IPS-NIHi11 (cell line): ENCODE data around the gene RHOH.

Experiments
- DNase-seq: peaks from one replicate; pipeline ENCODE4 v3.0.0; 2012; ENCODE audit warnings: mixed read lengths, low spot score

RHOH gene

DNA sequence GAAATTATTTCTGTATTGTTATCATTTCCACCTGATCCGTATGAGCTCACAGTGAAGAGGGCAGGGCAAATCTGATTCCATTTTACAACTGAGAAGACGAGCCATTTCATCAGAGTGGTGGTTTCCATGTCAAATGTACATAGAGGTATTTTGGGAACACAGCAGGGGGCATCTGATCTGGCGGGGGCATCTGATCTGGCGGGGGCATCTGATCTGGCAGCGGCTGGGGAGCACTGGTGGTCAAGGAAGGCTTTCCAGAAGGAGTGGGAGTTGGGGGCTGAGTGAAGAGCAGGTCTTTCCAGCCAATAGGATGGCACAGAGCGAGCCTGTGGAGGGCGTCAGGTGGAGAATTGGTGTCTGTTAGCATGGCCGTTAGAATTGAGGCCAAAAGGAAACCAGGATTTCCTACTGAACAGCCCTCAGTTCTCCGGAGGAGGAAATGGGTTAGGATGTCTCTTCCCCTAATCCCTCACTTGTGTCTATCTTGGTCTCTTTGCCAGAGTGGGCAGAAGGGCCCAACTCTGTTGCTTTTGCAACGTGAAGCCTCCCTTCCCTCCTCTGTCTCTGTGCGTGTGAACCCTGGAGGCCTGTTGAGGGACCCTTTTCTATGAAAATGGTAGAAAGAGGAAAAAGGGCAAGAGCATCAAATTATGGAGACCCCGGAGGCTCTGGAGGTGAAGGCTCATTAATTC is 41.3 kb downstream of the RHOH start:
- no peak for DNase-seq

DNA sequence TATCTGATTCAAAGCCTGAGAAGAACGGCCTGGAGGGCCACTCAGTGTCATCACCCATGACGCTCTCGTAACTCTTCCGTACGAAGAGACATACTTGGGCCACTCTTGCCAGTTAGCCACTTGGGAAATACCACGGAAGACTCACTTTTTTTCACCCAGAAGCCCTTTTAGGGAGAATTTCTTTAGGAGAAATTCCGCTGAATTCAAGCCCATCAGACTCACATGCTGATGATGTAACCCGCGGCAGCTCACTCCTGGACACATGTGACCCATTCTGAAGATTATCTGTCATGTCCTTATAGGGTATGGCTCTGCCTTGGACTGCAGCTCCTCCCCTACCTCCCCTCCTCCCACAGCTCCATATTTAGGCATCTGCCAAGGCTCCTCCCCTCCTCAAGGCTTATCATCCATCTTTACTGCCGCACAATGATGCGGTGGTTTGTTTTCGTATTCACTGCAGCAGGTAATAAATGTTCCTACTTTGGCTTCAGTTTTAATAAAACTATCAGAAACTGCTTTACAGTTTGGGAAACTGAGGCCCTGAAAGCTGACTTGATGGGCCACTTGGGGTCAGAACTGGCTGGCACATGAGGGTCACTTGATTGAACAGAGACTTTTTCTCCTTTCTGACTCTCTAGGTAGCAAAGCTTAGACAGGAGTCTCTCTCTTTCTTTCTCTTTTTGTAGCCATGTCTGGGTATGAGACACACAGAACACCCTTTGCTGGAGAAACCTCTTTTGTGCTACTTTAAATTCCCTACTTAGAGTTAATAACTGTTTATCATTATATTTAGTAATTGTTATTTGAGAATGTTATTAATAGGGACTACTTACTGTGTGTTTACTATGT is 42.1 kb downstream of the RHOH start:
- peak; percentile 44 for DNase-seq

DNA sequence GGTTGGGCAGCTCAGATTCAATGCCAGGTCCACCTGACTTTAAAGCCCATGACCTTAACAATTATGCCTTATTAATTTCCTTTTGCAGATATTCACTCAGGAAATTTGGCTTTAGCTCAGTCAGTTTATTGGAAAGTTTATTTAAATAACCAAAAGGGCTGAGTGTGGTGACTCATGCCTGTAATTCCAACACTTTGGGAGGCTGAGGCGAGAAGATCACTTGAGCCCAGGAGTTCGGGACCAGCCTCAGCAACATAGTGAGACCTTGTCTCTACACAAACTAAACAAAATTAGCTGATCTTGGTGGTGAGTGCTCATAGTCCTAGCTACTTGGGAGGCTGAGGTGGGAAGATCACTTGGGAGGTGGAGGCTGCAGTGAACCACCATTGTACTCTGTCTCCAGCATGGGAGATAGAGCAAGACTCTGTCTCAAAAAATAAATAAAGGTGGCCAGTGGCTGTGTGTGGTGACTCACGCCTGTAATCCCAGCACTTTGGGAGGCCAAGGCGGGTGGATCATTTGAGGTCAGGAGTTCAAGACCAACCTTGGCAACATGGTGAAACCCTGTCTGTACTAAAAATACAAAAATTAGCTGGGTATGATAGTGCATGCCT is 43.3 kb downstream of the RHOH start:
- no peak for DNase-seq

DNA sequence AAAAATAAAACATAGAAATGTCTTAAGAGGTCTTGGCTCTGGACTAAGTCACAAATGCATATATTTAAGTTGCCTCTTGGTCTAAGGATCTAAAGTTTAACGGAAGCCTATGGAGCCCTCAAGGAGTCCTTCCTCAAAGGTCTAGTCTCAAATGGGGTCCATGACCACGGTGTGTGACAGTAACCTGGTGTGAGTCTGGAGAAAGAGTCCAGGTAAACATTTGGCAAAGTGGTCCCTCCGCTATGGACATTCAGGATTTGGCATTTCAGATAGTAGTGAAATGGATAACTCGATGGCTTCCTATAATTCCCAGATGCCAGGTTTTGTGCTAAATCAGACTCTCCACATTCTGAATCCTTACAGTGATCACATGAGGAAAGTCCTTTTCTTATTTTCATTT is 44.2 kb downstream of the RHOH start:
- DNase-seq, result no peak

DNA sequence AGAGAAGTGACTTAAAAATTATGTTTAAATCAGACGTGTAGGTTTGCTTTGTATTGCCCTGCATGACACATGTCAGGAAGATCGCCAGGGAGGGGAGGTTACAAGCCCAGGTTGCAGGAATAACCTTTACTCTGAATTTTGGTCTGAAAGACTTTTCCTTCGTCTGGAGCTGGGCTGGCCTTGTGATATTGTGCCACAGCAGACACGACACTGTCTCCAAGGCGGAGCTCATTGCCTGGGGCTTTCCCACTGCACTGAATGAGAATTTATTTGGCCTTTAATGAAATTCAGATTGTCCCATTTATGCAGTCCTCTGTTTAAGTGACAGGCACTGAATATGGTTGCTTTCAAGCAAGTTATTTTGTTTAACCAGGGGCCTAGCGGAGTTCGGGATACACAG is 45.1 kb downstream of the RHOH start:
- DNase-seq, result no peak

DNA sequence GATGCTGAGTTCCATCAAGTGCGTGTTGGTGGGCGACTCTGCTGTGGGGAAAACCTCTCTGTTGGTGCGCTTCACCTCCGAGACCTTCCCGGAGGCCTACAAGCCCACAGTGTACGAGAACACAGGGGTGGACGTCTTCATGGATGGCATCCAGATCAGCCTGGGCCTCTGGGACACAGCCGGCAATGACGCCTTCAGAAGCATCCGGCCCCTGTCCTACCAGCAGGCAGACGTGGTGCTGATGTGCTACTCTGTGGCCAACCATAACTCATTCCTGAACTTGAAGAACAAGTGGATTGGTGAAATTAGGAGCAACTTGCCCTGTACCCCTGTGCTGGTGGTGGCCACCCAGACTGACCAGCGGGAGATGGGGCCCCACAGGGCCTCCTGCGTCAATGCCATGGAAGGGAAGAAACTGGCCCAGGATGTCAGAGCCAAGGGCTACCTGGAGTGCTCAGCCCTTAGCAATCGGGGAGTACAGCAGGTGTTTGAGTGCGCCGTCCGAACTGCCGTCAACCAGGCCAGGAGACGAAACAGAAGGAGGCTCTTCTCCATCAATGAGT is 46.6 kb downstream of the RHOH start:
- no peak for DNase-seq

DNA sequence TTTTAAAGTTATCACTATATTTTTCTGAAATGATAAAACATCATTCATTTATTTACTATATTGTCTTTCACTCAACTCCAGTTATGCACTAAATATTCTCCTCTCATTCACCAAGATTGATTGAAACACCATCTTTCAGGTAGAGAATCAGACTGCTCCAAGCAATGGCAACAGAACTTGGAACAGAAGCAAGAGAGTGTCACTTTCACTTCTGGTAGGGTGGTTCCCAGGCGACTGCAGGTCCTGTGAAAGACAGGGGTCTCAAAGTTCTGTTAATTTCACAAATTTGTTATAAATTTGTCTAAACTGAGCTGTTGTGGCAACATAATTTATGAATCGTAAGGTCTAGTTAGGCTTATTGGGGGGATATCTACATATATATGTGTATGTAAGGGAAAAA is 47.8 kb downstream of the RHOH start:
- no peak for DNase-seq

DNA sequence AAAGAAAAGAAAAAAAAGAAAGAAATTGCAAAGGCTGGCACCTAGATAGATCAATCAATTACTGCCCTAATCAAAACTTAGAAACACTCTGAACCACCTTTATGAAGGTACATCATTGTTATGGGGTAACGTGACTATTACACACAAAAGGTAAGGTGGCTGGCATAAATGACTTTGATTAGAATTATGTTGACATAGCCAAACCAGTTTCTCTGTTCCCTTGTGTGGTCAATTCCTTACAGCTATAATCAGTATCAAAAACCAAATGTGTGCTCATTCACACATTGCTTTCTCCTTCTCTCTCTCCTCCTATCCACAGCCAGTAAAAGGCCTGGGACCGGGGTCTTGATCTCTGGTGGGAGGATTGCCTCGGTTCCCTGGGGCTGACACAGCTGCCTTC is 48.7 kb downstream of the RHOH start:
- no peak for DNase-seq

DNA sequence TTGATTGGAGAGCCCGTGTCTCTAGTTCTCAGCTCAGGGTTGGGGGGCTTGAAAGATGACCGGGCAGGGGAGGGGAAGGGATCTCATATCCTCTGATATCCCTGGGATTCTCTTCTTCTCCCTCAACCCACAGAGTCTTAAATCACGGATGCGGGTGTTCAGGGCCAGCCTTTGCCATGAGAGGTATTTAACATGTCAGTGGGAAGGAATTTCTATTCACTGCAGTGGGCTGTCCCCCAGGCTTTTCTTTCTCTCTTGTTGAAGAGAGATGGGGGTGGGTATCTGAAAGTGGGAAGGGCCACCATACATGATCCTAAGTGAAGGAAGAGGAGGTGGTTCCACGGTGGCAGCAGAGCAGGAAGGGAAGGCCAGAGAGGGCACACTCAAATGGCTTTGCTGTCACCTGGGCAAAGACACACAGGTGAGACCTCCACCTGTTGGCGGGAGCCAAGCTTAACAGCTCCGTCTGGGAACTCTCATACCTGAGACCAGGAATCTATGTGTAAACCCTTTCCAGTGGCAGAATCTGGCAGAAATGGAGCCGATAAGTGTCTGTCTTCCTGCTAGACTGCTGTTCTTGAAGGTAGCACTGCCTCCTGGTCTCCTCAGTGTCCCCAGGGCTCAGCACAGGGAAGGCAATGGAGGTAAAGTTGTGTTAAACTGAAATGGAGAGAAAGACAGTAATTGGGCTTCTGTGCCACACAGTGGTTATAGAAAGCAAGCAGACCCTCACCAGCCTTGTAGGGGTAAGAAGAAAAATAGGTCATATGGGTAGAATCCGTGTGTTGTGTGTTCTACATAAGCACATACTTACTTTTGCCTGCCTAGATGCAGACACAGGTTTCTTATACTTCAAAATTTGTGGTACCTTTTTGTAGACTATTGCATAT is 49.4 kb downstream of the RHOH start:
- DNase-seq, result no peak

DNA sequence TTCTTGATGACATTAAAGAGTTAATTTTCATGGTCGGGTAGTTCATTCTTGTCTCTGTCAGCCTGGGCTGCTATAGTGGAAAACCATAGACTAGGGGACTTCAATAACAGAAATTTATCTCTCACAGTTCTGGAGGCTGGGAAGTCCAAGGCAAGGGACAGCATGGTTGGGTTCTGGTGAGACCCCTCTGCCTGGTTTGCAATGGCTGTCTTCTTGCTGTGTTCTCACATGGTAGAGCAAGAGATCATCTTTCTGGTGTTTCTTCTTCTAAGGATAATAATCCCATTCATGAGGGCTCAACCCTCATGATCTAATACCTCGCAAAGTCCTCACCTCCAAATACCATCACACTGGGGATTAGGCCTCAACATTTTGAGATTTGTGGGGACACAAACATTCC is 50.1 kb downstream of the RHOH start:
- no peak for DNase-seq

DNA sequence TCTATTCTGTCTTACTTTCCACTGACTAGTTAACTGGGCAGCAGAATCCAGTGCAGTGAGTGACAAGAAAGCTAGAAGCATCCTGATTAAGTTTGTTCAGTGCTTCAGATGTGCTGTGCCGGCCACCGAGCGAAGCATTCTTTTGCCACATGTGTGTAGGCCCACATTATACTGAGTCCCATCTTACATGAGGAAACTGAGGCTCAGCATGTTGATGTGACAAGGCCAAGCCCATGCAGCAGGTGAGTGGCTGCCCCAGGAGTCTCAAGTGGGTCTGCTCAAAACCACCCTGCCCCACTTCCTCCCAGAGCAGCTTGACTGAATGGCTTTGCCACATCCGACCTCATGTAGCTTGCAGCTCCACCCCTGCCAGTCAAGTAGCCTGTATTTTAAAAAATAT is 50.5 kb downstream of the RHOH start:
- DNase-seq, result no peak

DNA sequence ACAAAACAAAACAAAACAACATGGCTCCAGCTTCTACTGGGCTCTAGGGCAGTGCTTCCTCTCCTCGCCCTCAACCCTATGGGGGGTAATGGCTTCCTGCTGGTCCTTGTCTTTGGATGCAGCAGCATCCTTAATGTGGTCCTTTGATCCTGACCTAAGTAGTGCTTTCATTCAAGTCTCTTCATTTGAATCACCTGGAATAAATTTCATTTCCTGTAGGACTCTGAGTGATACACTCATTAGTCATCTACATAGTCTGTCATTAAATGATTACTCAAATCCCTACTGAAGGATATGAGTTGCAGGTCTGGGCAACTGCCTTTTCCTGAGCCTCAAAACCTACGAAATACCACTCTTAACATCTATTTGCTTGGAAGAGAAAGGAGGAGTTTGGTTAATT is 54.5 kb downstream of the RHOH start:
- DNase-seq, result no peak

DNA sequence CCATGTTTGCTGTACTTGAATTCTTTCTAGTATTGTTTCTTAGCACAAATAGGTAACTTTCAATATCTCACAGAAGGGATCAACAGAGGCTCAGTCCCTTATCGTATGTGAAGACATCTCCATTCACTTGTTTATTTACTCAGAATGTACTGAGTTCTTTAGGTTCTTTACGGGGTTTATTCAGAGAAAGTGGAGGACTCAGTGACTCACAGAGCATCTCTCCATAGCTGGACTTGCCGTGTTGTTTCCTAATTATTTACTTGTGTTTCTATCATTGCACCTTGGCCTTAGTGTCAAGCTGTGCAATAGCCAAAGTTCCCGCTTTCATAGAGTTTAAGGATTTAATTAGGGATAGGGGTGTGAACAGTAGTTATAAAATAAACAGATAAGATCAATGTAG is 57.1 kb downstream of the RHOH start:
- DNase-seq, result no peak

DNA sequence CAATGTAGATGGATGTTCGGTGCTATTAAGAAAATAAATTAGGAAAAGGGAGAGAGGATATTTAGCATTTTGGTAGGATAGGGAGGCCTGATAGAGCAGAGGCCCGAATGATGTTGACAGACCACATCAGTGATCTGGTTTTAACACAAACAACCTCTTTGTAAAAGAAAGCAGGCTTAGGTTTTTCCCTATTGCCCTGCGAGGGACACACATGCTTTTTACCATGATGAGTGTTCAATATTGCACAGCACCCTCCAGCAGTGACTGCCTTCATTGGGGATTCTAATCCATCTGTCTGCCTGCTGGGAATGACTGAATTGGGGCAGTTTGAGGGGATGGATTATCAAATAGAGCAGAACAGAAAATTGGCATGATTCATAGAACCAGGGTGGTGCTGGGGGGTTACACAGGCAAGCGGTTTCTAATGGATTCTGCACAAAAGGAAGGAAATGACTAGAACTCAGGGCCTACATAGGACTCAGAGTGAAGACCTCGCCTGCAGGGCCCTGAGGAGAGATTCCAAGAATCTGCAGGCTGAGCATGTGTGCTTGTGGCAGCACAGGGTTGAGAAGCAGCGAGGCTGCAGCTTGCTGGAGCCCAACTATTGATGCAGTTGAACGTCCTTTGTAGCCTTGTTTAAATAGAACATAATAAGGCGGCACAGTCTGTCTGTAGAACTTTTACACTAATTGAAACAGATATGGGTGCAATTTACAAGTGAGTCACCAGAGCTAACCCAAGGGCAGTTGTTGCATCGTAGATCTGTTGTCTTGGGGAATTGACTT is 58.0 kb downstream of the RHOH start:
- DNase-seq, result no peak

DNA sequence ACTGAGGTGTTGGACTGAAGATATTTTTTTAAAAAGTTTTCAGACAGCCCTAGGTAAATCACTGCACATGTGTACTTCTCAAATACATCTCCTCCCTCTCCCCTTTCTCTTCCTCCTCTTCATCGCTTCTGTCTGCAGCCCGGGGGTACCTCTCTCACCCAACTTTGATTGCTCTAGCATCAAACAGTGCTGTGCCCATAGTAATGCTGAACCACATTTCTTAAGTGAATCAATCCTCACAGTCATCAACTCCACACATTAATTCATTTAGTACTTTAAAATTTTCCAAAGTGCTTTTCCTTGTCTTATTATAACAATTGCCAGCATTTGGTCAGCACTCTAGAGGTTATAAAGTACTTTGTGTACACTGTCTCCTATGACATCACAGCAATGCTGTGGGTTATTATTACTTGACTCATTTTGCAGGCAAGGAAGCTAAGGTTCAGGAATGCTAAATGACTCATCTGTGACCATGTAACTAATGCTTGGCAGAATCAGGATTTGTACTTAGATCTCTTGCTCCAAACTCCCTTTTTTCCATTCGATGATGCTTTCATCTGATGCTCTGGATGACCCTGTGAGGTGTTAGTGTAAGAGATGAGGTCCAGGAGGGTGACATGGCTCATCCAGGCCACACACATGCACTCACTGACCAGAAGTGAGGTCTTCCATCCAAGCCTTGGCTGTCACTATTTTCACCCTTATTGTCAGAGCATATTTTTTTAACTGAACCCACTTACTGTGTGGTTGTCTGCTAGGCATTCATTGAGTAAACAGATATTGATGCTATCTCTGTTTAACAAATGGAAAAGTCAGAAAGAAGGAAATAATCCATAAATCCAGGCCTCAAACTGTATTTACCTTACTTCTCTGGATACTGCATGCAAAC is 58.8 kb downstream of the RHOH start:
- DNase-seq, result no peak

DNA sequence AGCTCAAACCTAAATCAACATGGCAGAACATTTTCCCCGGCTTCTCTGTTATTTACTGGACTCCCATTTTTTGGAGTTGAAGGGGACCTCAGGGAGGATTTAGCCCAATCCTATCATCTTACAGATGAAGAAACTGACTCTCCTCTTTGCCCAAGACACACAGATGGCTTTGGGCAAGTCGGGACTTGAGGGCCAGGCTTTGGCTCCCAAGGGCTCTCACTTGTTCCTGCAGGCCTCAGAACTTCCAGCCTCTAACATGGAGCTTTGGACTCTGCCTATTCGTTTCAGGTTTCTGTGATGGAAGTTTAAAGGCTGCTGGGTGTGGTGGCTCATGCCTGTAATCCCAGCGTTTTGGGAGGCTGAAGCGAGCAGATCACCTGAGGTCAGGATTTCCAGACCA is 59.5 kb downstream of the RHOH start:
- no peak for DNase-seq

DNA sequence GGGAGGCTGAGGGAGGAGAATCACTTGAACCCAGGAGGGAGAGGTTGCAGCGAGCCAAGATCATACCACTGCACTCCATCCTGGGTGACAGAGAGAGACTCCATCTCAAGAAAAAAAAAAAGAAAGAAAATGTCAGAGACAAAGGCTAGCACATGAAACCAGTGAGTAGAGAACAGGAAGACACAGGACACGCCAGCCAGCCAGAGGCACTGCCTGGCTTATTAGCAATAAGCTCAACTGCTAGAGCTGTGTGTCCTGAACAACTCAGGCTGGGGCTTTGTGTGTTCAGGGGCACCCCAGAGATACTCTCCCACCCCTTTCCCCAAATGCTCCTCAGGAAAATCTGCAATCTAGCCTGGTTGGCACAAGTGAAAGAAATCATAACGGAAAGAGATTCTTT is 60.0 kb downstream of the RHOH start:
- DNase-seq, result no peak

DNA sequence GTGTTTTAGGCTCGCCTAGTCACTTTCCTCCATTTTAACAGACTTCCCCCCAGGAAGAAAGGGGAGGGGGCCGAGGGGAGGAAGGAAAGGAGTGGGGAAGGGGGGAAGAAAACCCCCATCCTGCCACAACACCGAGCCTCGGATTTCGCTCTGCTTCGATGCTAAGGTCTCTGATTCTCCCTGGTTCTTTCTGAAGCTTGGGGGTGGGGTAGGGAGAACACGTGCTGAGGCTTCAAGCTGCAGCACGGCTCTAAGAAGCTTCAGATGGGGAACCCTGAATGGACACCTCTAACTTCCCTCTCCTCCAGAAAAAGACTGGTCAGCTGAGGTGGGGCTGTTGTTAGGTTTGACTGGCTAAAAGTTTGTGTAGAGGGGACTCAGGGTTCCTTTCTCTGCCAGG is 61.8 kb downstream of the RHOH start:
- no peak for DNase-seq

DNA sequence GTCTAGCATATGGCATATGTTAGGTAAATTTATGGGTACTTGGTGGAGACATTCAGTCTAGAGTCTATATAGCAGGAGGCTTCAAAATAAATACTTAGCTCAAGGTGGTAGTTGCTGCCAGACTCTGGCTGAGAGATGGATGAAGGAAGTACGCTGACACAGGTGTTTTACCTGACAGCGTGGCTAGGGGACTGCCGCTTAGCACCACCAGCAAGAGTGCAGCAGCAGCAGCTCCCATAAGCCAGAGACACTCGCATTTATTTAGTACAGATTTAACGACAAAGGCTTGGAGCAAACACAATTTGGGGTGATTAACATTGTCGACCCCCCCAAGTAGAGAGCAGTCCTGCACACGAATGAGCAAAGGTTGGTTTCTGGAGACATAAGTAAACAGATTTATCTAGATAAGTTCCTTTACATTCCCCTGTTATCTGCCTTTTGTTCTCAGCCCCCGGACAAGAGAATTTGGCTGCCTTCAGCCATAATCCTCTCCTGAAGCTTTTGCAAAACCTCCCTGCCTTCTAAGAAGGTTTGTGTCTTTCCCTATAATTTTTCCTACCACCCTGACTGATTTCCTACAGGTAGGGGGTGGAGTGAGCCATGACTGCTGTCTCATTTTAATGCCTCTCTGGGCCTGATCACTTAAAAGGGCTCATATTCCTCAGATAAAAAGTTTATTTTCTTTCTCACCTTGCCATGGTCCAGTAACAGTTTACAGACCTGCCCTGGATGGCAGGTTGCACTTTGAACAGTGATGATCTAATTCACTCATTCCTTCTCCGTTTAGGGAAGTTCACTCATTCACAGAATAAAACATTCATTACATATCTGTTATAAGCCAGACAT is 64.6 kb downstream of the RHOH start:
- no peak for DNase-seq
